Karpas-422 (cell line): ENCODE data around the gene SIN3A. TPM values are rescaled to one million over a fixed set of nuclear protein-coding genes. Genes with fewer than 3 reads are reported as not detected.
A peak's percentile ranks its signal among the peaks of the same experiment; 100 is the strongest.

Experiments
- DNase-seq: peaks from one replicate; pipeline ENCODE4 v3.0.0-alpha.2; 2015
- H2AFZ ChIP-seq: fragments of 200-600 bp; sonication (generic); 2 replicates; pipeline ENCODE4 v1.6.1; 2014; ENCODE audit warnings: antibody characterized with exemption, low read length, mixed read lengths
- H3K27ac ChIP-seq: fragments of 200-600 bp; sonication (generic); 2 replicates; pipeline ENCODE4 v1.5.1; 2014; ENCODE audit warnings: mild to moderate bottlenecking, low read length, moderate library complexity
- H3K27me3 ChIP-seq: fragments of 200-600 bp; sonication (generic); 2 replicates; pipeline ENCODE4 v1.6.1; 2014; ENCODE audit warnings: low read length, mixed read lengths
- H3K36me3 ChIP-seq: fragments of 200-600 bp; sonication (generic); 2 replicates; pipeline ENCODE4 v1.6.1; 2014; ENCODE audit warnings: low read length, mixed read lengths; ENCODE audit not compliant: insufficient read depth
- H3K4me1 ChIP-seq: fragments of 200-600 bp; sonication (generic); 2 replicates; pipeline ENCODE4 v1.6.1; 2014; ENCODE audit warnings: mild to moderate bottlenecking, low read length, mixed read lengths
- H3K4me2 ChIP-seq: fragments of 200-600 bp; sonication (generic); 2 replicates; pipeline ENCODE4 v1.6.1; 2014; ENCODE audit warnings: low read length, low read depth, mild to moderate bottlenecking; ENCODE audit not compliant: poor library complexity, severe bottlenecking
- H3K4me3 ChIP-seq: fragments of 200-600 bp; sonication (generic); 2 replicates; pipeline ENCODE4 v1.5.1; 2014; ENCODE audit warnings: mild to moderate bottlenecking, antibody characterized with exemption, low read length, mixed read lengths
- H3K79me2 ChIP-seq: fragments of 200-600 bp; sonication (generic); 2 replicates; pipeline ENCODE4 v1.6.1; 2014; ENCODE audit warnings: mild to moderate bottlenecking, low read length, mixed read lengths
- H3K9ac ChIP-seq: fragments of 200-600 bp; sonication (generic); 2 replicates; pipeline ENCODE4 v1.6.0; 2014; ENCODE audit warnings: low read length
- H3K9me2 ChIP-seq: fragments of 200-600 bp; sonication (generic), shearing (Covaris generic); replicated peaks from 2 replicates; pipeline ENCODE4 v1.6.0; 2014; ENCODE audit warnings: mild to moderate bottlenecking, low read length, moderate library complexity; ENCODE audit not compliant: insufficient read depth
- H3K9me3 ChIP-seq: fragments of 300-700, 200-600 bp; sonication (generic); 2 replicates; pipeline ENCODE4 v1.6.1; 2014; ENCODE audit warnings: low read length, mixed read lengths
- H4K20me1 ChIP-seq: fragments of 200-600 bp; sonication (generic); 2 replicates; pipeline ENCODE4 v1.6.1; 2014; ENCODE audit warnings: mild to moderate bottlenecking, antibody characterized with exemption, low read length, low read depth; ENCODE audit not compliant: insufficient read depth
- total RNA-seq: library from RNA; depleted of rRNA; stranded (reverse); fragments of >200 nt; shearing (Covaris generic); gene quantifications from 2 replicates; pipeline ENCODE4 v1.2.3, GENCODE V29; 2014; ENCODE audit warnings: low replicate concordance

SIN3A gene
- total RNA-seq, 1 experiment from 2014 or later = 45.3 TPM

GRCh38 chr15:75367913-75368688 lies 83.4 kb downstream of the SIN3A start, which contains the start of gene MAN2C1:
TSS of gene MAN2C1 (minus strand) at chr15:75368607. CDS start at chr15:75368583, 24 bp downstream.
- peaks cover 10% of the 10 kb centered on the region; the same call in 1 of the 2 replicates for H3K36me3 ChIP-seq
- peak within 1 kb of the TSS; percentile 83 for H3K27ac ChIP-seq

GRCh38 chr15:75367406-75367912 lies 84.0 kb downstream of the SIN3A start:
- H3K9me2 ChIP-seq = no peaks in the 10 kb centered on the region
- H2AFZ ChIP-seq = no peak overlapping the region
- H3K4me3 ChIP-seq = peak overlapping the region; percentile 88
- no peaks in the 10 kb centered on the region for H3K9me3 ChIP-seq
- peak overlapping the region; percentile 90 for H3K9ac ChIP-seq
- no peak for DNase-seq
- H3K27me3 ChIP-seq = no peaks in the 10 kb centered on the region
- no peak overlapping the region for H3K27ac ChIP-seq
- peaks cover 30% of the 10 kb centered on the region for H3K79me2 ChIP-seq
- peaks cover 5% of the 10 kb centered on the region; the same call in 1 of the 2 replicates for H4K20me1 ChIP-seq
- H3K4me1 ChIP-seq = peaks cover 26% of the 10 kb centered on the region
- H3K4me2 ChIP-seq = peak overlapping the region; percentile 91
- H3K36me3 ChIP-seq = peaks cover 10% of the 10 kb centered on the region; the same call in 1 of the 2 replicates

More at GRCh38 chr15:75367913-75368688, 83.4 kb downstream of the SIN3A start, which contains the start of gene MAN2C1:
- Histone ChIP-seq H3K9me3 (no peaks in the 10 kb centered on the region), H3K79me2 (peaks cover 32% of the 10 kb centered on the region), H3K9me2 (no peaks in the 10 kb centered on the region), H3K27me3 (no peaks in the 10 kb centered on the region), H3K4me3 (peak within 1 kb of the TSS; percentile 88), H3K4me2 (peak within 1 kb of the TSS; percentile 91), H4K20me1 (peaks cover 5% of the 10 kb centered on the region; the same call in 1 of the 2 replicates), H3K9ac (peak within 1 kb of the TSS; percentile 90), H3K4me1 (peaks cover 26% of the 10 kb centered on the region), H2AFZ (no peak within 1 kb of the TSS; the same call in 1 of the 2 replicates)
- peak; percentile 99 for DNase-seq

GRCh38 chr15:75367006-75367405 lies 84.5 kb downstream of the SIN3A start:
- DNase-seq = no peak
- Histone ChIP-seq H3K4me2 (peak overlapping the region; percentile 91), H4K20me1 (peaks cover 5% of the 10 kb centered on the region; the same call in 1 of the 2 replicates), H2AFZ (no peak overlapping the region), H3K4me1 (peaks cover 26% of the 10 kb centered on the region), H3K36me3 (peaks cover 10% of the 10 kb centered on the region; the same call in 1 of the 2 replicates), H3K9me2 (no peaks in the 10 kb centered on the region), H3K9me3 (no peaks in the 10 kb centered on the region), H3K9ac (peak overlapping the region; percentile 90), H3K27ac (no peak overlapping the region), H3K79me2 (peaks cover 30% of the 10 kb centered on the region), H3K4me3 (peak overlapping the region; percentile 88), H3K27me3 (no peaks in the 10 kb centered on the region)

GRCh38 chr15:75366163-75366562 lies 85.3 kb downstream of the SIN3A start:
- H3K9me2 ChIP-seq = no peaks in the 10 kb centered on the region

GRCh38 chr15:75364881-75365280 lies 86.6 kb downstream of the SIN3A start:
- no peak overlapping the region for H3K4me3 ChIP-seq
- no peaks in the 10 kb centered on the region for H3K27me3 ChIP-seq
- no peaks in the 10 kb centered on the region for H3K9me2 ChIP-seq
- no peaks in the 10 kb centered on the region for H3K9me3 ChIP-seq
- peaks cover 18% of the 10 kb centered on the region for H3K4me1 ChIP-seq
- H2AFZ ChIP-seq = no peak overlapping the region
- no peaks in the 10 kb centered on the region for H3K36me3 ChIP-seq
- H3K27ac ChIP-seq = no peak overlapping the region
- peaks cover 18% of the 10 kb centered on the region for H3K79me2 ChIP-seq
- H4K20me1 ChIP-seq = peaks cover 5% of the 10 kb centered on the region; the same call in 1 of the 2 replicates
- no peak overlapping the region for H3K9ac ChIP-seq
- H3K4me2 ChIP-seq = no peak overlapping the region
- DNase-seq = no peak

More at GRCh38 chr15:75366163-75366562, 85.3 kb downstream of the SIN3A start:
- Histone ChIP-seq H3K4me3 (no peak overlapping the region), H2AFZ (no peak overlapping the region), H3K27me3 (no peaks in the 10 kb centered on the region), H3K27ac (no peak overlapping the region), H3K9me3 (no peaks in the 10 kb centered on the region), H3K4me2 (no peak overlapping the region), H3K79me2 (peaks cover 30% of the 10 kb centered on the region), H3K36me3 (peaks cover 3% of the 10 kb centered on the region; the same call in 1 of the 2 replicates), H4K20me1 (peaks cover 5% of the 10 kb centered on the region; the same call in 1 of the 2 replicates), H3K4me1 (peaks cover 26% of the 10 kb centered on the region), H3K9ac (no peak overlapping the region)
- no peak for DNase-seq

GRCh38 chr15:75363786-75364185 lies 87.7 kb downstream of the SIN3A start:
- H3K4me2 ChIP-seq = no peak overlapping the region
- H3K27me3 ChIP-seq = no peaks in the 10 kb centered on the region
- H3K79me2 ChIP-seq = peaks cover 7% of the 10 kb centered on the region; the same call in 1 of the 2 replicates
- H2AFZ ChIP-seq = no peak overlapping the region
- H3K9ac ChIP-seq = no peak overlapping the region
- no peaks in the 10 kb centered on the region for H3K9me3 ChIP-seq
- peaks cover 8% of the 10 kb centered on the region for H3K4me1 ChIP-seq
- H3K4me3 ChIP-seq = no peak overlapping the region
- H3K9me2 ChIP-seq = no peaks in the 10 kb centered on the region
- DNase-seq = no peak
- no peak overlapping the region for H3K27ac ChIP-seq
- no peaks in the 10 kb centered on the region for H3K36me3 ChIP-seq
- H4K20me1 ChIP-seq = peaks cover 1% of the 10 kb centered on the region; the same call in 1 of the 2 replicates

GRCh38 chr15:75362642-75363249 lies 88.7 kb downstream of the SIN3A start:
- Histone ChIP-seq H2AFZ (no peak overlapping the region), H3K27ac (no peak overlapping the region), H3K9me2 (no peaks in the 10 kb centered on the region), H4K20me1 (no peaks in the 10 kb centered on the region), H3K4me1 (peaks cover 8% of the 10 kb centered on the region), H3K9ac (no peak overlapping the region), H3K4me2 (no peak overlapping the region), H3K79me2 (peaks cover 5% of the 10 kb centered on the region; the same call in 1 of the 2 replicates), H3K27me3 (no peaks in the 10 kb centered on the region), H3K4me3 (no peak overlapping the region), H3K36me3 (no peaks in the 10 kb centered on the region; the same call in 1 of the 2 replicates), H3K9me3 (no peaks in the 10 kb centered on the region)
- DNase-seq = no peak
